ENCODE data around the gene SASH1.

Gene SASH1

GRCh38 chr6:148342350-148343046 is at the start of gene SASH1:
Gene SASH1 (plus strand): TSS chr6:148342838. CDS start chr6:148343068, 230 bp downstream.
- no peaks in the 10 kb centered on the region for H3K36me3 ChIP-seq (ENCODE audit: insufficient read depth, insufficient read length, low read length)
- peak within 1 kb of the TSS; percentile 86 for H3K9ac ChIP-seq (ENCODE audit: insufficient read length, low read depth)
- peak; percentile 86 for DNase-seq (ENCODE audit: low read depth, low spot score)
- no peaks in the 10 kb centered on the region for H3K27me3 ChIP-seq (ENCODE audit: insufficient read depth, insufficient read length)
- H3K4me3 ChIP-seq (ENCODE audit: insufficient read length, low read depth): peak within 1 kb of the TSS; percentile 78
- H3K9me3 ChIP-seq (ENCODE audit: insufficient read depth, low read length): no peaks in the 10 kb centered on the region
- H3K4me1 ChIP-seq (ENCODE audit: insufficient read depth, insufficient read length): peaks cover 4% of the 10 kb centered on the region
- TF ChIP-seq ZNF274 (IDR thresholded peaks at IDR 0.05; ENCODE audit: low read depth, low read length) (no peak), YY1 (IDR thresholded peaks at IDR 0.05; ENCODE audit: insufficient read depth, insufficient read length) (no peak), SUZ12 (IDR thresholded peaks at IDR 0.05; ENCODE audit: extremely low read depth, insufficient read depth, insufficient read length) (no peak)

DNA sequence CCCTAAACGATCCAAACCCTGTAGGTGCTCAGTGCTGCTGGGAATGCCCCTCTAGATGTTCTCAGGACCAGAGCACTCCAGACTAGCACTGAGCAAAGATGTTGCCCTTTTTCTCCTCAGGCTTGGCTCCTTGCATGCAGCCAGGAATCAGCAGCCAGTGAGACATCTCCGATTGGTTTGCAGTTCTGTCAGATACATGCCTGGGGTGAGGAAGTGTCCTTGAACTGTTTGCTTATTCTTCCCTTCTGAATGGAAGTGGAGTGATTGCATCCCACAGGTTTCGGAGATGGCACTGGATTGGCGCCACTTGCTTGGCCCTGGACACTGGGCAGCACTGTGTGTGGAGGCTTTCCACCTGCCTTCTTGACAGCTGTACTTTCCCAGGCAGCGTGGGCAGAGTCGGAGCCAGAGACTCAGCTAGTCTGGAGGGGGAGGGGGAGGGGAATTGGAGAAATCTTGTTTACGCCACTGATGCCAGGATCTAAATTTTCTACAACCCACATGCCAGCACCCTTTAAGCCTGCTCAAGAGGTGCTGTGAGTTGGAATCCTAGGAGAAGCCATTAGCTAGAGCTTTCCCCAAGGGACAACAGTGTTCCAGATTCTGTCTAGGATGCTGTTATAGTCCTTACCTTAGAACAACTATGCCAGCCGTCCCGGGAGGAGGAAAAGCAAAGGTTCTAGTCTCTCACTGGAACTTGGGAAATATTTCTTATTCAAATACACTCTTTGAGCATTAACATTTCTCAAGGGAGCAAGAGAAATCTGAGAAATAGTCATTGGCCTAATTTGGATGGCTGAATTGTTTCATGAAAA is 49.2 kb upstream of the SASH1 start:
- no peaks in the 10 kb centered on the region for H3K4me1 ChIP-seq (ENCODE audit: insufficient read depth, insufficient read length)
- H3K36me3 ChIP-seq (ENCODE audit: insufficient read depth, insufficient read length, low read length): no peaks in the 10 kb centered on the region
- H3K27me3 ChIP-seq (ENCODE audit: insufficient read depth, insufficient read length): no peaks in the 10 kb centered on the region
- no peak for DNase-seq (ENCODE audit: low read depth, low spot score)
- no peaks in the 10 kb centered on the region for H3K9me3 ChIP-seq (ENCODE audit: insufficient read depth, low read length)
- H3K9ac ChIP-seq (ENCODE audit: insufficient read length, low read depth): no peak overlapping the region
- TF ChIP-seq SUZ12 (IDR thresholded peaks at IDR 0.05; ENCODE audit: extremely low read depth, insufficient read depth, insufficient read length) (no peak), YY1 (IDR thresholded peaks at IDR 0.05; ENCODE audit: insufficient read depth, insufficient read length) (no peak), ZNF274 (IDR thresholded peaks at IDR 0.05; ENCODE audit: low read depth, low read length) (no peak)
- H3K4me3 ChIP-seq (ENCODE audit: insufficient read length, low read depth): no peak overlapping the region

DNA sequence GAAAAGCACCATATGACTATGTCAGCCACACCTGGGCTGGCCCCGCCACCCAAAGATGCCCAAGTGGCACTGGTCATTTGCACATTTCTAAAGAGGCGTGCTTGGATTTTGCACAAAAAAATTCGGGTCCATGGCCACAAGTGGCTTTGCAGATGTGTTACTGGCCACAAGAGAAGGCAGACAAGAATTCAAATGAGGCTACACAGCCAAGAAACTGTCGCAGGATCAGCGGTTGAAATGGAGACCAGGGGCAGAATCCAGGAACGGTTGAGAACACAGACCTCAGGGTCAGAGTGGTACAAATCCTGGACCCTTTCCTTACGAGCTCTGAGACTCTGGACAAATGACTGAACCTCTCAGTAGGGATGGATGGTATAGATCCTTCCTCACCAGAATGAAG is 48.6 kb upstream of the SASH1 start:
- Histone ChIP-seq H3K9me3 (ENCODE audit: insufficient read depth, low read length) (no peaks in the 10 kb centered on the region), H3K36me3 (ENCODE audit: insufficient read depth, insufficient read length, low read length) (no peaks in the 10 kb centered on the region), H3K9ac (ENCODE audit: insufficient read length, low read depth) (no peak overlapping the region), H3K4me1 (ENCODE audit: insufficient read depth, insufficient read length) (no peaks in the 10 kb centered on the region), H3K27me3 (ENCODE audit: insufficient read depth, insufficient read length) (no peaks in the 10 kb centered on the region), H3K4me3 (ENCODE audit: insufficient read length, low read depth) (no peak overlapping the region)
- DNase-seq (ENCODE audit: low read depth, low spot score): no peak
- TF ChIP-seq SUZ12 (IDR thresholded peaks at IDR 0.05; ENCODE audit: extremely low read depth, insufficient read depth, insufficient read length) (no peak), YY1 (IDR thresholded peaks at IDR 0.05; ENCODE audit: insufficient read depth, insufficient read length) (no peak), ZNF274 (IDR thresholded peaks at IDR 0.05; ENCODE audit: low read depth, low read length) (no peak)

DNA sequence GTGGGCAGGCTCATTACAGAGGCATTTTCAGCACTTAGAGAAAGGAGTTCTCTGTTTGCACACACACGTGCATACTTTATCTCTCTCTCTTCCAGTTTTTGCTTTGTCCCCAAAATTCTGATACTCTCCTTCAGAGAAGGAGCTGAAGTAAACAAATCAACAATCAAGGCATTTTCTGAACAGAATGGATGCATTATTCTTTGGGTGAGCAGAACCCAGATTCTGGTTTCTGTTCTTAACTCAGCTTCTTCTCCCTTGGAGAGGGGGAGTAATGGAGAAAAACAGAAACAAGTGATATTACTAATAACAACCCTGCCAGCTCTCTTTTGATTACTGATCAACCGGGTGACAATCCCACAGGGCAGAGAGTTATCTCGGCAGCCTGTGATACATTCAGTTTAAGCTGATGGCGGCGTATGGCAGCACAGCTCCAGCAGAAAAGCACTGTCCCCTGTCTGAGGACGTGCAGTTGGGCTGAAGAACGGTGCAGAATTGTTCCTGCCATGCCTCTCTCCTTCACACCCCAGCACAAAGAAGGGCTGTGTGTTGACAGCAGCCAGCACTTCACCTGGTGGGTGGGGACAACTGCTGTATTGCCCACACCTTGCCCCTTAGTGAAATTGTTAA is 47.3 kb upstream of the SASH1 start:
- Histone ChIP-seq H3K36me3 (ENCODE audit: insufficient read depth, insufficient read length, low read length) (no peaks in the 10 kb centered on the region), H3K9me3 (ENCODE audit: insufficient read depth, low read length) (no peaks in the 10 kb centered on the region), H3K9ac (ENCODE audit: insufficient read length, low read depth) (no peak overlapping the region), H3K27me3 (ENCODE audit: insufficient read depth, insufficient read length) (no peaks in the 10 kb centered on the region), H3K4me1 (ENCODE audit: insufficient read depth, insufficient read length) (no peaks in the 10 kb centered on the region), H3K4me3 (ENCODE audit: insufficient read length, low read depth) (no peak overlapping the region)
- TF ChIP-seq YY1 (IDR thresholded peaks at IDR 0.05; ENCODE audit: insufficient read depth, insufficient read length): no peak
- TF ChIP-seq SUZ12 (IDR thresholded peaks at IDR 0.05; ENCODE audit: extremely low read depth, insufficient read depth, insufficient read length): no peak
- TF ChIP-seq ZNF274 (IDR thresholded peaks at IDR 0.05; ENCODE audit: low read depth, low read length): no peak
- DNase-seq (ENCODE audit: low read depth, low spot score): no peak

DNA sequence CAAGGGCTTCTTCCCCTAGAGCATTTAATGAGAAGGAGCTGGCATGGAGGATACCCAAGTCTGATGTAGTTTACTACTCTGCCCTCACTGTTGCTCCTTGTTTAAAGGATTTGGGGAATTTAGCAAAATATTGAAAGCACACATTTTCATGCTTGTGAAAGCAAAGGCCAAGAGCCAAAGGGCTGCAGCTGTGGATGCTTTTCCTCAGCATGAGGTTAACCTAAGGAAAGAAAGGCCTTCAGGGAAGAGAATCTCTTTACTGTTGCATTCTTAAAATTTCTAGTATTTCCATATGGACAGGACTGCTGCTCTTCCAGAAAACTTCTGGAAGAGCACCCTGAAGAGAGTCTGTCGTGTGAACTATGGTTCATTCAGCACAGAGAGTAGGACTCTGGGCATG is 45.9 kb upstream of the SASH1 start:
- no peaks in the 10 kb centered on the region for H3K27me3 ChIP-seq (ENCODE audit: insufficient read depth, insufficient read length)
- H3K9me3 ChIP-seq (ENCODE audit: insufficient read depth, low read length): no peaks in the 10 kb centered on the region
- H3K36me3 ChIP-seq (ENCODE audit: insufficient read depth, insufficient read length, low read length): no peaks in the 10 kb centered on the region
- H3K4me1 ChIP-seq (ENCODE audit: insufficient read depth, insufficient read length): no peaks in the 10 kb centered on the region
- TF ChIP-seq YY1 (IDR thresholded peaks at IDR 0.05; ENCODE audit: insufficient read depth, insufficient read length) (no peak), SUZ12 (IDR thresholded peaks at IDR 0.05; ENCODE audit: extremely low read depth, insufficient read depth, insufficient read length) (no peak), ZNF274 (IDR thresholded peaks at IDR 0.05; ENCODE audit: low read depth, low read length) (no peak)
- no peak for DNase-seq (ENCODE audit: low read depth, low spot score)
- no peak overlapping the region for H3K4me3 ChIP-seq (ENCODE audit: insufficient read length, low read depth)
- H3K9ac ChIP-seq (ENCODE audit: insufficient read length, low read depth): no peak overlapping the region

DNA sequence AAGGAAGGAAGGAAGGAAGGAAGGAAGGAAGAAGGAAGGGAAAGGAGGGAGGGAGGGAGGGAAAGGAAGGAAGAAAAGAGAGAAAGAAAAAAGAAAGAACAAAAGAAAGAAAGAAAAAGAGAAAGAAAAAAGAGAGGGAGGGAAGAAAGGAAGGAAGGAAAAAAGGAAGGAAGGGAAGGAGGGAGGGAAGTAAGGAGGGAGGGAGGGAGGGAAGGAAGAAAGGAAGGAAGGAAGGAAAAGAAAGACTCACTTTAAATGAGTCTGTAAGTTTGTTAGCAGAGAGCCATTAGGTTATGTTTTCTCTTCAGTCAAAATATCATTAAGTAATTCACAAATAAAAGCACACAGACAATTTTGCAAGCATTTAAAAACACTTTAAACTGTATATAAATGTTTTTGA is 44.0 kb upstream of the SASH1 start:
- TF ChIP-seq ZNF274 (IDR thresholded peaks at IDR 0.05; ENCODE audit: low read depth, low read length) (no peak), YY1 (IDR thresholded peaks at IDR 0.05; ENCODE audit: insufficient read depth, insufficient read length) (no peak), SUZ12 (IDR thresholded peaks at IDR 0.05; ENCODE audit: extremely low read depth, insufficient read depth, insufficient read length) (no peak)
- Histone ChIP-seq H3K9me3 (ENCODE audit: insufficient read depth, low read length) (no peaks in the 10 kb centered on the region), H3K27me3 (ENCODE audit: insufficient read depth, insufficient read length) (no peaks in the 10 kb centered on the region)

DNA sequence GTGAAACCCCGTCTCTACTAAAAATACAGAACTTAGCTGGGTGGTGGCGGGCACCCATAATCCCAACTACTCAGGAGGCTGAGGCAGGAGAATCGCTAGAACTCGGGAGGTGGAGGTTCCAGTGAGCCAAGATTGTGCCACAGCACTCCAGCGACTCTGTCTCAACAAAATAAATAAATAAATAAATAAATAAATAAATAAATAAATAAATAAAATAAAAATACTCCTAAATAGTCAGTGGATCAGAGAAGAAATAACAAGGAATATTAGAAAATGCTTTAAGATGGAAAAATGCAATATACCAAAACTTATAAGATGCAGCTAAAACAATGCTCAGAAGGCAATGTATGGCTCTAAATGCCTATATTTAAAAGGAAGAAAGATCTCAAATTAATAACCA is 39.0 kb upstream of the SASH1 start:
- H3K9me3 ChIP-seq (ENCODE audit: insufficient read depth, low read length): no peaks in the 10 kb centered on the region
- no peak overlapping the region for H3K9ac ChIP-seq (ENCODE audit: insufficient read length, low read depth)
- no peaks in the 10 kb centered on the region for H3K36me3 ChIP-seq (ENCODE audit: insufficient read depth, insufficient read length, low read length)
- no peak overlapping the region for H3K4me3 ChIP-seq (ENCODE audit: insufficient read length, low read depth)
- no peak for DNase-seq (ENCODE audit: low read depth, low spot score)
- H3K4me1 ChIP-seq (ENCODE audit: insufficient read depth, insufficient read length): no peaks in the 10 kb centered on the region
- TF ChIP-seq SUZ12 (IDR thresholded peaks at IDR 0.05; ENCODE audit: extremely low read depth, insufficient read depth, insufficient read length): no peak
- TF ChIP-seq ZNF274 (IDR thresholded peaks at IDR 0.05; ENCODE audit: low read depth, low read length): no peak
- TF ChIP-seq YY1 (IDR thresholded peaks at IDR 0.05; ENCODE audit: insufficient read depth, insufficient read length): no peak
- H3K27me3 ChIP-seq (ENCODE audit: insufficient read depth, insufficient read length): no peaks in the 10 kb centered on the region

More for the DNA sequence above, 44.0 kb upstream of the SASH1 start:
- H3K4me1 ChIP-seq (ENCODE audit: insufficient read depth, insufficient read length): no peaks in the 10 kb centered on the region
- no peak for DNase-seq (ENCODE audit: low read depth, low spot score)
- H3K36me3 ChIP-seq (ENCODE audit: insufficient read depth, insufficient read length, low read length): no peaks in the 10 kb centered on the region
- no peak overlapping the region for H3K4me3 ChIP-seq (ENCODE audit: insufficient read length, low read depth)
- no peak overlapping the region for H3K9ac ChIP-seq (ENCODE audit: insufficient read length, low read depth)
